ENCODE data around the gene SERPINB7.

DNA sequence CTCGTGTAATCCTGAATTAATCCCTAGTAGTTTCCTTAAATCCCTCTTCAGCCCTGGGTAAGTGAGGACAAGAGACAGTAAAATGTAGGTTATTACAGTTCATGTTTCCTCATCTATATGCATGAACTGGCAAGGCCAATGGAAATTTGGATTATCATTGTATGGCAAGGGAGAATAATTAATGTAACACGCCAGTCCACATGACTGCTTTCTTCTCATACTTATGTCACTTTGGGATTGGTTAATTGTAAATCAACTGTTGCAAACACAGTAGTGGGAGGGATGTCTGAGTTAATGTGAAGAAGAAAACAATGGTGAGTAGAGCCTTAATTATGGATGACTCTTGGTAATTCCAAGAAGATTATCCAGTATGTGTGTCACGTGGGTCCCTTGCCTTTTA lies 1.7 kb upstream of the SERPINB7 start:
- TF ChIP-seq CTCF (conservative IDR thresholded peaks at IDR 0.05; ENCODE audit: low read length) (no peak), EZH2phosphoT487 (IDR thresholded peaks at IDR 0.05; ENCODE audit: borderline replicate concordance, low read depth, low read length) (no peak)

Data from OCI-LY7 (cell line).